ENCODE results near the gene VSTM2L. TPM values are rescaled to one million over a fixed set of nuclear protein-coding genes. Genes with fewer than 3 reads are reported as not detected.

The VSTM2L gene
- total RNA-seq, 1 donor from 2014 or later, result 0.46 TPM

DNA sequence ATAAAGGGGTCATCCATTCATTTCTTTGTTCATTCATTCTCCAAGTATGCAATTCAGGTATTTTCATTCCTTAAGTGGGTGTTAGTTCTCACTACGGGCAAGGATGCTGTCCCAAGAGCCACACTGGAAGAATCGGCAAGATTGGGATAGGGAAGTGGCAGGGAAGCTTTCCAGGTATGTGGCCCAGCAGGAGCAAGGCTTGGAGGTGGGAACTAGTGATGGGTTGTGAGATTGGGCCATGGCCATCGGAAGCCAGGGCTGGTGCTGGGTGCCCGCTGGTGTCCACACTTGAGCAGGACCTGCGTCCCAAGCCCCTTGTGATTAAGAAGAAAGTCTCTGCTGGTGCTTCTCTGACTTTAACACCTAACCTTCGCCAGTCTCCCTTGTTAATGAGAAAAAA, 15.1 kb downstream of the VSTM2L start:
- Histone ChIP-seq H3K4me3 (ENCODE audit: low read depth, low read length) (no peak overlapping the region), H3K27me3 (ENCODE audit: control insufficient read depth, insufficient read depth, low read length) (peaks cover 63% of the 10 kb centered on the region), H3K36me3 (ENCODE audit: control insufficient read depth, insufficient read depth, low read length) (no peaks in the 10 kb centered on the region)
- no peak for TF ChIP-seq CTCF (IDR thresholded peaks at IDR 0.05; ENCODE audit: insufficient read depth, low read length, poor library complexity, severe bottlenecking)
- DNase-seq (ENCODE audit: low read depth), result no peak

DNA sequence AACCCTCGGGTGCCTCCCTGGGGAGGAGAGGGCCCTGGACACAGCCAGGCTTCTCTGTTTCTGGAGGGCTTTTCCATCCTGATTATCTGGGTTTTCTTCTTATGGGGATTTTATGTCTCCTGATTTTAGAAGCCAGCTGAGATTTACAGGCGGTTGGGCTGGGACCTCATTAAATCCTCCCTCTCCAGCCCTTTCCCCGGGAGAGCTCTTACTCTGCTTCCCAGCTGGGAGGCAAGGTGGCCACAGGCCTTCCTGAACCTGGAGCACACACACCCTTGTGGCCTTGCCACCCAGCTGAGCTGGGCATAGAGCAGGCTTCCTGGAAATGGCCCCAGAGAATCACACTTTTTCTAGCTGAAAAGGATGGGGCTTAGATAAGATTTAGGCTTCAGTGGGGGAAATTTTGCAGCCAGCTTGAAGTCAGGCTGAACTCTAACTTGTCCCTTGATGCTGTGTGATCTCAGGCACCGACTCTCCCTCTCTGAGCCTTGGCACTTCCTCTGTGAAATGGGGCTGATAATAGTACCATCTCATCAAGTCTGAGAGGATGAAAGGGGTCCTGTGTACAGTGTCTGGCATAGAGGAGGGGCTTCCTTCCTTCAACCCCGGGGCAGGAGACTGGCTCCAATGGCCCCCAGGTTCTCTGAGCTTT, 16.6 kb downstream of the VSTM2L start:
- H3K4me3 ChIP-seq (ENCODE audit: low read depth, low read length), result no peak overlapping the region
- DNase-seq (ENCODE audit: low read depth), result no peak
- H3K36me3 ChIP-seq (ENCODE audit: control insufficient read depth, insufficient read depth, low read length), result no peaks in the 10 kb centered on the region
- peaks cover 50% of the 10 kb centered on the region for H3K27me3 ChIP-seq (ENCODE audit: control insufficient read depth, insufficient read depth, low read length)
- no peak for TF ChIP-seq CTCF (IDR thresholded peaks at IDR 0.05; ENCODE audit: insufficient read depth, low read length, poor library complexity, severe bottlenecking)

DNA sequence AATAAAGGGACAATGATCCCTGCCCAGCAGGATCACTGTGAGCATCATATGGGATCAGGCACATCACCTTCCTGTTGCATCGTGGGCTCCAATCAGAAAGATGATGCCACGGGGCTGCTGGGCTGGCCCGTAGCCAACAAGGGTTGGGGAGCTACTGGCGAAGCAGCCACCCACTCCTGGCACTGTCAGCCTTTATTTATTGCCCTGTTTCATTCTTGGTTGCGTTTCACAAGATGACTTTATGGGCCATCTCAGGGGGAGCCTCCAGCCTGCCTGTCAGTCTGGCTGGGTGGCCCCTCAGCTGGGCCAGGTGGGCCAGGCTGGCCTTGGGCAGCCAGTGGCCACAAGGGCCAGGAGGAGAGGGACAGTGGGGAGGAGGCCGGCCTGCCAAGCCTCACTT, 17.3 kb downstream of the VSTM2L start:
- H3K36me3 ChIP-seq (ENCODE audit: control insufficient read depth, insufficient read depth, low read length), result no peaks in the 10 kb centered on the region
- no peak for TF ChIP-seq CTCF (IDR thresholded peaks at IDR 0.05; ENCODE audit: insufficient read depth, low read length, poor library complexity, severe bottlenecking)
- no peak overlapping the region for H3K4me3 ChIP-seq (ENCODE audit: low read depth, low read length)
- no peak for DNase-seq (ENCODE audit: low read depth)
- H3K27me3 ChIP-seq (ENCODE audit: control insufficient read depth, insufficient read depth, low read length), result peaks cover 43% of the 10 kb centered on the region

- DNase-seq (ENCODE audit: low read depth), result no peak
- no peak for TF ChIP-seq CTCF (IDR thresholded peaks at IDR 0.05; ENCODE audit: insufficient read depth, low read length, poor library complexity, severe bottlenecking)
- no peak overlapping the region for H3K4me3 ChIP-seq (ENCODE audit: low read depth, low read length)
- peaks cover 37% of the 10 kb centered on the region for H3K27me3 ChIP-seq (ENCODE audit: control insufficient read depth, insufficient read depth, low read length)
- no peaks in the 10 kb centered on the region for H3K36me3 ChIP-seq (ENCODE audit: control insufficient read depth, insufficient read depth, low read length)
Observed at GRCh38 chr20:37920679-37921322, 17.9 kb downstream of the VSTM2L start.

GRCh38 chr20:37921341-37921929, 18.5 kb downstream of the VSTM2L start:
- Histone ChIP-seq H3K4me3 (ENCODE audit: low read depth, low read length) (no peak overlapping the region), H3K36me3 (ENCODE audit: control insufficient read depth, insufficient read depth, low read length) (no peaks in the 10 kb centered on the region), H3K27me3 (ENCODE audit: control insufficient read depth, insufficient read depth, low read length) (peaks cover 31% of the 10 kb centered on the region)
- DNase-seq (ENCODE audit: low read depth), result no peak
- no peak for TF ChIP-seq CTCF (IDR thresholded peaks at IDR 0.05; ENCODE audit: insufficient read depth, low read length, poor library complexity, severe bottlenecking)
